ENCODE data around the gene MTHFSD.

MTHFSD gene

DNA sequence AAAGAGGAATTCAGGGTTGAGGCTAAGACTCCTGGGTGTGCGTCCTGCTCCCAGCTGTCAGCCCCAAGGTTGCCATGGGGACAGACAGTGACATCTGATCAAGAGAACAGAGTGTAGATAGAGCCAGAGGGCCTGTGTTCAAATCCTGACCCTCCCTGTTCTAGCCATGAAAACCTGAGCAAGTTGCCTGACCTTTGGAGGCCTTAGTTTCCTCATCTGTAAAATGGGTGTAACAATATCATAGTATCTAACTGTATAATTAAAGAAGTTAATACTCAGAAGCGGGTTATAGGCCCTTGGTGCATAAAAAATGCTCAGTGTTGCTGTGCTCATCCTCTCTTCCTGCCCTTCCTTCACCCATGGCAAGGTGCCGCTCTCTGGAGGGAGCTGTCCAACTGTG is 73.4 kb downstream of the MTHFSD start:
- no peak overlapping the region for H3K4me3 ChIP-seq (ENCODE audit: control insufficient read depth, low read depth, low read length)
- TF ChIP-seq, protein P1, sequence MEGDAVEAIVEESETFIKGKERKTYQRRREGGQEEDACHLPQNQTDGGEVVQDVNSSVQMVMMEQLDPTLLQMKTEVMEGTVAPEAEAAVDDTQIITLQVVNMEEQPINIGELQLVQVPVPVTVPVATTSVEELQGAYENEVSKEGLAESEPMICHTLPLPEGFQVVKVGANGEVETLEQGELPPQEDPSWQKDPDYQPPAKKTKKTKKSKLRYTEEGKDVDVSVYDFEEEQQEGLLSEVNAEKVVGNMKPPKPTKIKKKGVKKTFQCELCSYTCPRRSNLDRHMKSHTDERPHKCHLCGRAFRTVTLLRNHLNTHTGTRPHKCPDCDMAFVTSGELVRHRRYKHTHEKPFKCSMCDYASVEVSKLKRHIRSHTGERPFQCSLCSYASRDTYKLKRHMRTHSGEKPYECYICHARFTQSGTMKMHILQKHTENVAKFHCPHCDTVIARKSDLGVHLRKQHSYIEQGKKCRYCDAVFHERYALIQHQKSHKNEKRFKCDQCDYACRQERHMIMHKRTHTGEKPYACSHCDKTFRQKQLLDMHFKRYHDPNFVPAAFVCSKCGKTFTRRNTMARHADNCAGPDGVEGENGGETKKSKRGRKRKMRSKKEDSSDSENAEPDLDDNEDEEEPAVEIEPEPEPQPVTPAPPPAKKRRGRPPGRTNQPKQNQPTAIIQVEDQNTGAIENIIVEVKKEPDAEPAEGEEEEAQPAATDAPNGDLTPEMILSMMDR (conservative IDR thresholded peaks at IDR 0.05; ENCODE audit: control insufficient read depth, insufficient read depth, low read depth, low read length) = no peak
- no peak for DNase-seq (ENCODE audit: low read depth)

DNA sequence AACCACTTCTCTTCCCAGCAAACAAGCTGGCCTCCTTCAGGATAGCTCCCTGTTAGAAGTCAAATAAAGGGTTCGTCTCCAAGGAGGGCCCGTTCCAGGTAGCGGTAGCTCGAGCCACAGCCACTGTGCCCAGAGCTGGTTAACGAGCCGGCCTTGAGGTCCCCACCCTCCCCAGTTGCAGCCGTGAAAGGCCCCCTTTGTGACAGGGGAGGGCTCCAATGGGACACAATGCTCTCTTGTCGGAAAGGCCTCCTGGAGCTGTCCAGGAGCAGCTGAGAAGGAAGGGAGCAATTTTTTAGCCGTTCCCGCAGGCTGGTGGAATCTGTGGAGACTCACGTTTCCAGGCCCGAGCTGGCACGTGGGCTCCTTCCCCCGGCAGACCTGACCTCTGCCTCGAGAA is 74.6 kb downstream of the MTHFSD start:
- TF ChIP-seq, protein P1 (conservative IDR thresholded peaks at IDR 0.05; ENCODE audit: control insufficient read depth, insufficient read depth, low read depth, low read length) = no peak
- H3K4me3 ChIP-seq (ENCODE audit: control insufficient read depth, low read depth, low read length) = no peak overlapping the region
- DNase-seq (ENCODE audit: low read depth) = no peak

All from fibroblast of mammary gland (primary cell).